Stimulated activated naive CD8-positive, alpha-beta T cell treated with anti-CD3 and anti-CD28 coated beads, Interleukin-15, Interleukin-2, amounts not matched to agents 100 ng/mL and 50 ng/mL, for 24 hours (primary cell): ENCODE results near the gene PAWR.

Source experiments
- H3K27ac Mint-ChIP-seq: one replicate; pipeline ENCODE4 v1.8.0; 2021; ENCODE audit warnings: mild to moderate bottlenecking, mixed read lengths
- H3K27me3 Mint-ChIP-seq: one replicate; pipeline ENCODE4 v1.8.0; 2021; ENCODE audit warnings: mixed read lengths
- H3K36me3 Mint-ChIP-seq: one replicate; pipeline ENCODE4 v1.8.0; 2021; ENCODE audit warnings: low read depth, mixed read lengths
- H3K4me1 Mint-ChIP-seq: one replicate; pipeline ENCODE4 v1.8.0; 2021; ENCODE audit warnings: low read depth, mixed read lengths
- H3K4me3 Mint-ChIP-seq: one replicate; pipeline ENCODE4 v1.8.0; 2021; ENCODE audit warnings: mild to moderate bottlenecking, mixed read lengths
- H3K9me3 Mint-ChIP-seq: one replicate; pipeline ENCODE4 v1.8.0; 2021; ENCODE audit warnings: mixed read lengths

Gene PAWR

DNA sequence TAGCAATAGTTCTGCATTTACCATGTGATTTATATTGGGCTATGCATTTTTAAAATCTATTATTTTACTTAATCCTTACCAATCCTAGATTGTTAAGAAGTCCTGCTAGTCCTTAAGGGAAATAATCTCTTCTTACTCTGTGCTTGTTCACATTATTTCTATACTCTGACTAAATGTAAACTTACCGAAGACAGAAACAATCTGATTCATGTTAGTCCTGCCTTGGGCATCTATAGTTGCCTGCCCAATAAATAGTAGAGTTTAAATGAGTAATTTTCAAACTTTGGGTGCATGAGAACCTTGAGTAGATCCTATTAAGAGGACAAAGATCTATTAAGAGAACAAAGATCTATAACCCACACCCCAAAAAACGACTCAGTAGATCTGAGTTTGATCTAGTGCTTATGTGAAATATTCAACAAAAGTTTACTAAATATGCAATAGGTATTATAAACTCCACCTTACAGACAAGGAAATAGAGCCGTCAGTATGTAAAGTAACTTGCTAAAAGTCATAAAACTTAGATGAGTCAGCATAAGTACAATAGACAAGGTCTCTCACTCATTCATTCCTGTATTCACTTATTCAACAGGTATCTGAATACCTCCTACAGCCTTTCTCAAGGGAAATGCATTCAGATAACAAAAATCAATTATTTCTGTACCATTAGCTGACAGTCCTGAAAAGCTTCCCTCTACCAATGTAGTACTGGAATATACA, 127.6 kb downstream of the PAWR start:
- Mint-ChIP-seq H3K36me3 (peaks cover 3% of the 10 kb centered on the region), H3K4me1 (no peaks in the 10 kb centered on the region), H3K9me3 (no peaks in the 10 kb centered on the region), H3K4me3 (no peak overlapping the region), H3K27me3 (no peaks in the 10 kb centered on the region), H3K27ac (no peak overlapping the region)

DNA sequence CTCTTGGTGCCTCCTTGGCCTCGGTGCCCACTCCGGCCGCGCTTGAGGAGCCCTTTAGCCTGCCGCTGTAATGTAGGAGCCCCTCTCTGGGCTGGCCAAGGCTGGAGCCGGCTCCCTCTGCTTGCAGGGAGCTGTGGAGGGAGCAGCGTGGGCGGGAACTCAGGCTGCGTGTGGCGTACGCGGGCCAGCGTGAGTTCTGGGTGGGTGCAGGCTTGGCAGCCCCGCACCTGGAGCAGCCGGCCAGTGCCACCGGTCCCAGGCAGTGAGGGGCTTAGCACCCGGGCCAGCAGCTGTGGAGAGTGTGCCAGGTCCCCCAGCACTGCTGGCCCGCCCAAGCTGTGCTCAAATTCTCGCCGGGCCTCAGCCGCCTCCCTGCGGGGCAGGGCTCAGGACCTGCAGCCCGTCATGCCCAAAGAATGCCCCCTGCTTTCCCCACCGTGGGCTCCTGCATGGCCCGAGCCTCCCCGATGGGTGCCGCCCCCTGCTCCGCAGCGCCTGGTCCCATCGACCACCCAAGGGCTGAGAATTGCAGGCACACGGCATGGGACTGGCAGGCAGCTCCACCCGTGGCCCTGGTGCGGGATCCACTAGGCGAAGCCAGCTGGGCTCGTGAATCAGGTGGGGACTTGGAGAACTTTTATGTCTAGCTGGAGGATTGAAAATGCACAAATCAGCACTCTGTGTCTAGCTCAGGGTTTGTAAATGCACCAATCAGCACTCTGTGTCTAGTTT, 129.2 kb downstream of the PAWR start:
- no peaks in the 10 kb centered on the region for H3K9me3 Mint-ChIP-seq
- no peaks in the 10 kb centered on the region for H3K27me3 Mint-ChIP-seq
- H3K4me3 Mint-ChIP-seq = no peak overlapping the region
- no peak overlapping the region for H3K27ac Mint-ChIP-seq
- H3K4me1 Mint-ChIP-seq = peaks cover 3% of the 10 kb centered on the region
- H3K36me3 Mint-ChIP-seq = peaks cover 3% of the 10 kb centered on the region

GRCh38 chr12:79560225-79560889, 130.4 kb downstream of the PAWR start:
- H3K27ac Mint-ChIP-seq = no peak overlapping the region

GRCh38 chr12:79559591-79559990, 131.2 kb downstream of the PAWR start:
- Mint-ChIP-seq H3K9me3 (no peaks in the 10 kb centered on the region), H3K27me3 (no peaks in the 10 kb centered on the region), H3K27ac (no peak overlapping the region), H3K4me1 (peaks cover 3% of the 10 kb centered on the region), H3K36me3 (peaks cover 3% of the 10 kb centered on the region), H3K4me3 (no peak overlapping the region)

More at GRCh38 chr12:79560225-79560889, 130.4 kb downstream of the PAWR start:
- Mint-ChIP-seq H3K4me1 (peaks cover 3% of the 10 kb centered on the region), H3K27me3 (no peaks in the 10 kb centered on the region), H3K36me3 (peaks cover 3% of the 10 kb centered on the region), H3K9me3 (no peaks in the 10 kb centered on the region), H3K4me3 (no peak overlapping the region)

GRCh38 chr12:79558924-79559469, 131.8 kb downstream of the PAWR start:
- Mint-ChIP-seq H3K4me1 (peaks cover 3% of the 10 kb centered on the region), H3K27ac (no peak overlapping the region), H3K9me3 (no peaks in the 10 kb centered on the region), H3K4me3 (no peak overlapping the region), H3K27me3 (no peaks in the 10 kb centered on the region), H3K36me3 (peaks cover 3% of the 10 kb centered on the region)

DNA sequence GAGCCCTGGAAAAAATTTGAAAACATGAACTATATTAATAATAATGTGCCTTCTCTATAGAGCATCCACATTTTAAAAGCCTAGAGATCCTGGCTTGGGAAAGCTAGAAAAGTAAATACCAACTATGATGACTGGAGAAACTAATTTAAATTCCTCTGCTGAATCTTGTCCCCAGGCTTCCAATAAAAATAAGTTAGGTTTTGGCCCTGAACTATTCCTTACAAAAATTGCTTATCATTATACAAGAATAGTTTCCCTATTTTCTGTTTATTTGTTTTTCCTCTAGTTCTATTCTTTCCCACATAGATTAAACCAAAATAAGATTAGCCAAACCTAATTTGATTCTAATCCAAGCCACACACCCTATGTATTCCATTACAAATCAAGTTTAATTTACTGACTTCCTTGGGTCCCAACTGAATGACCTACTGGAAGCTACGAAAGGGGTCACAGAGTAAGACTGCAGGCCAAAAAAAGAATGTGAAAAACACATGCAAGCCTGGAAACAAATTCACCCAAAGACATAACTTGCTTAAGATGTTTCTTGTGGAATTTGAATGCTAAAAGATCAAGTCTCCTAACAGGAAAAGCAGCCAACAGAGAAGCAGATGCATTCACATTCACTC, 133.0 kb downstream of the PAWR start:
- Mint-ChIP-seq H3K9me3 (no peaks in the 10 kb centered on the region), H3K27me3 (no peaks in the 10 kb centered on the region), H3K4me1 (peaks cover 3% of the 10 kb centered on the region), H3K4me3 (no peak overlapping the region), H3K27ac (no peak overlapping the region), H3K36me3 (peaks cover 3% of the 10 kb centered on the region)

DNA sequence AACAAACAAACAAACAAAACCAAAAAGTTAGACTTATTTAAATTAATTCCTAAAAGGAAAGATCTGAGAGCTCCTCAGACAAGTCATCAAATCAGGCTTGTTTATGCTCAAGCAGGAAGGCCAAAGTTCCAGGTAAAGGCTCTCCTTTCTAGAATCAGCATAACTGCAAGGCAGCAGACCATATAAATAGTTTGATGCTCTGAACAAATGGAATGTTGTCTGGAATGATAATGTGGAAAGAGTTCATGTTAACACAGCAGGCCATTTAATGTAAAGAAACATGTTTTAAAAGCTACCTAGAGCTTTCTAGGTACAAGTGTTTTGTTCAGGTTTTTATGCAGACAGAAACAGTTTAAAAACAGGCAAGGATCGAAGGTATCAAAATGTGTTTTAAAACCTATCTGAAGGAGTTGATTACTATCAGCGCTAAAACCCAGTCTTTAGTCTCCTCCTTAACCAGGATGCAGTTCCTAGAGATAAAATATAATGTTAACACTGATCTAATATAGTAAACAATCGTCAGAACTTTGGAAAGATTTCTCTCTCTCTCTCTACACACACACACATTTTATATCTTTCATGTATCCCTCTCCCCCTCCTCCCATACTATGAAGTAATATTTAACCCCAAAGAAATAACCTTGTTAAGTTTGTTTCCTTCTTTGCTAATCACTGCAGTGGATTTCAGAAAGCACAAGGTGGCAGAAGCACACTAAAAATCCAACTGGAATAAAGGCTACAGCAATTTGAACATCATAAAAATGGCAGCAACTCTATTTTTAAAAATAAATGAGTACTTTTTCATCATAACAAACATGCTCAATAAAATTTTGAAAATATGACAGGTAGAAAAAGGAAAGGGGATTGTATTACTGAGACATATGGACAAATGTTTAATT, 135.5 kb downstream of the PAWR start:
- Mint-ChIP-seq H3K27ac (no peak overlapping the region), H3K4me3 (no peak overlapping the region), H3K9me3 (no peaks in the 10 kb centered on the region), H3K27me3 (no peaks in the 10 kb centered on the region), H3K36me3 (no peaks in the 10 kb centered on the region), H3K4me1 (peaks cover 3% of the 10 kb centered on the region)

DNA sequence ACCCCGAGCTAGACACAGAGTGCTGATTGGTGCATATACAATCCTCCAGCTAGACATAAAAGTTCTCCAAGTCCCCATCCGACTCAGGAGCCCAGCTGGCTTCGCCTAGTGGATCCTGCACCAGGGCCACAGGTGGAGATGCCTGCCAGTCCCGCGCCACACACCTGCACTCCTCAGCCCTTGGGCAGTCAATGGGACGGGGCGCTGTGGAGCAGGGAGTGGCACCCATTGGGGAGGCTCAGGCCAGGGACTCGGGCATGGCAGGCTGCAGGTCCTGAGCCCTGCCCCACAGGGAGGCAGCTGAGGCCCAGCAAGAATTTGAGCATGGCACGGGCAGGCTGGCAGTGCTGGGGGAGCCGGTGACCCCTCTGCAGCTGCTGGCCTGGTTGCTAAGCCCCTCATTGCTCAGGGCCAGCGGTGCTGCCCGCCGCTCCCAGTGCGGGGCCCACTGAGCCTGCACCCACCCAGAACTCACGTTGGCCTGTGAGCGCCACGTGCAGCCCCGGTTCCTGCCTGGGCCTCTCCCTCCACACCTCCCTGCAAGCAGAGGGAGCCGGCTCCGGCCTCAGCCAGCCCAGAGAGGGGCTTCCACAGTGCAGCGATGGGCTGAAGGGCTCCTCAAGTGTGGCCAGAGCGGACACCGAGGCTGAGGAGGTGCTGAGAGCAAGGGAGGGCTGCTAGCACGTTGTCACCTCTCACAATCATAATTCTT, 136.7 kb downstream of the PAWR start:
- no peak overlapping the region for H3K27ac Mint-ChIP-seq
- H3K4me1 Mint-ChIP-seq = peaks cover 3% of the 10 kb centered on the region
- H3K27me3 Mint-ChIP-seq = no peaks in the 10 kb centered on the region
- H3K4me3 Mint-ChIP-seq = no peak overlapping the region
- no peaks in the 10 kb centered on the region for H3K9me3 Mint-ChIP-seq
- no peaks in the 10 kb centered on the region for H3K36me3 Mint-ChIP-seq

DNA sequence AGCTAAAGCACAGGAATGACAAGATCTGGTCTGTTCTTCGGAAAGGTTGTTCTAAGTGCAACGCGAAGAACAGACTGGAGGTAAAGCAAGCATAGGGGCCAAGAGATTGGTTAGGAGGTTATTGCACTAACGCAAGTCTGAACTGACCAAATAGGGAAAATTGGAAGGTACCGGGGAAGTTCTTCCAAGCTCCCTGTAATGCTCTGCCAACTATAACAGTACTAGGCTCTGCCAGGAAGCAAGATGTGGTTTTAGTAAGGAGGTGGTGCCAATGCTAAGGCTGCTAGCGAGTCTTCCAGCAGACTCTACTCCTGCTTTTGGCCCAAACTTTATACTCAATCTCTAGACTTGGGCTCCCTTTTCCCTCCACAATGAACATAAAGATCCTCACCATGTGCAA, 138.6 kb downstream of the PAWR start:
- H3K4me3 Mint-ChIP-seq = no peak overlapping the region
- H3K4me1 Mint-ChIP-seq = peaks cover 1% of the 10 kb centered on the region
- no peak overlapping the region for H3K27ac Mint-ChIP-seq
- no peaks in the 10 kb centered on the region for H3K36me3 Mint-ChIP-seq
- no peaks in the 10 kb centered on the region for H3K27me3 Mint-ChIP-seq
- no peaks in the 10 kb centered on the region for H3K9me3 Mint-ChIP-seq

DNA sequence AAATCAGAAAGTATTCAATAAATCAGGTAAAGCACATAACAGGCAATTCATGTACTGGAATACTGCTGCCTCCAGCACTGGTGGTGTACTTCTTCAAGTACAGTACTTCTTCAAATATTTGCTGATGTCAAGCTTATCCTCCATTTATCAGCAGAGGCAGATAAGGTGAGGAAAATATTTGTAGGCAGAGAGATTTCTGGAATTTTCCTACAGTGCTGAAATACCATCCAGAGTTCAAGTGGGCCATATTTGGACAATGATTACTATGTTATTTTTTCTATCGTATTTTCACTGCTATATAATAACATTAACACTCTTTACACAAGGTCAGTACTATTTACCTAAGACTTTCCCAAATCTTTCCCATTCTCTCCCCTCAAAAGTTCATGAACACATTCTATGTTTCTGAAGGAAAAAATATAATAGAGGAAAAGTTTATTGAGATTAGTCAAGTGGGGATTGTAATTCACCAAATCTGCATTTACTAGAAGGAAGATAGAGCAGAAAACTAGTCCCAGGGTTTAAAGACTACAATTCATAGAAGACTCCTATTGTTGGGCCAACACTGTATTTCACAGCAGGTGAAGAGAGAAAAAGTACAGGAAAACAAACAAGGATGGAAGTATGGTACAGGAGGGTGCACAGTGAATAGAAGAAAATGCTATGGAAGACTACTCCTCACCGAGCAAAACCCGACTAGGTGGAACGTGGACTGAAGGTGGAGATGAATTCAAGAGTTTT, 141.1 kb downstream of the PAWR start:
- no peaks in the 10 kb centered on the region for H3K4me1 Mint-ChIP-seq
- no peak overlapping the region for H3K4me3 Mint-ChIP-seq
- no peak overlapping the region for H3K27ac Mint-ChIP-seq
- H3K36me3 Mint-ChIP-seq = no peaks in the 10 kb centered on the region
- H3K9me3 Mint-ChIP-seq = no peaks in the 10 kb centered on the region
- H3K27me3 Mint-ChIP-seq = no peaks in the 10 kb centered on the region

DNA sequence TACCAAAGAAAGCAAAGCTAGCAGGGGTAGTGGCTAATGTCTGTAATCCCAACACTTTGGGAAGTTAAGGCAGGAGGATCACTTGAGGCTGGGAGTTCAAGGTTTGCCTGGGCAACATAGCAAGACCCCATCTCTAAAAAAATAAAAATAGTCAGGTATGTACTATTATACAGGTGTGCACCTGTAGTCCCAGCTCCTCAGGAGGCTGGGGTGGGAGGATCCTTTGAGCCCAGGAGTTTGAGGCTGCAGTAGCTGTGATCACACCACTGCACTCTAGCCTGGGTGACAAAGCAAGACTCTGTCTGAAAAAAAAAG, 142.2 kb downstream of the PAWR start:
- Mint-ChIP-seq H3K36me3 (no peaks in the 10 kb centered on the region), H3K4me3 (no peak overlapping the region), H3K4me1 (no peaks in the 10 kb centered on the region), H3K9me3 (no peaks in the 10 kb centered on the region), H3K27ac (no peak overlapping the region), H3K27me3 (no peaks in the 10 kb centered on the region)

GRCh38 chr12:79547735-79548609, 142.8 kb downstream of the PAWR start:
- no peaks in the 10 kb centered on the region for H3K27me3 Mint-ChIP-seq
- H3K36me3 Mint-ChIP-seq = no peaks in the 10 kb centered on the region
- H3K9me3 Mint-ChIP-seq = no peaks in the 10 kb centered on the region
- no peak overlapping the region for H3K27ac Mint-ChIP-seq
- H3K4me1 Mint-ChIP-seq = no peaks in the 10 kb centered on the region
- H3K4me3 Mint-ChIP-seq = no peak overlapping the region
